ENCODE measurements around the gene ADCY5.

The ADCY5 gene

GRCh38 chr3:123377243-123377740, 71.6 kb downstream of the ADCY5 start:
- TF ChIP-seq TAF1 (IDR thresholded peaks at IDR 0.05; ENCODE audit: borderline replicate concordance, insufficient read depth, low read length) (no peak), SIN3A (IDR thresholded peaks at IDR 0.05; ENCODE audit: borderline replicate concordance, insufficient read depth, low read length) (no peak)
- TF ChIP-seq, protein P1, sequence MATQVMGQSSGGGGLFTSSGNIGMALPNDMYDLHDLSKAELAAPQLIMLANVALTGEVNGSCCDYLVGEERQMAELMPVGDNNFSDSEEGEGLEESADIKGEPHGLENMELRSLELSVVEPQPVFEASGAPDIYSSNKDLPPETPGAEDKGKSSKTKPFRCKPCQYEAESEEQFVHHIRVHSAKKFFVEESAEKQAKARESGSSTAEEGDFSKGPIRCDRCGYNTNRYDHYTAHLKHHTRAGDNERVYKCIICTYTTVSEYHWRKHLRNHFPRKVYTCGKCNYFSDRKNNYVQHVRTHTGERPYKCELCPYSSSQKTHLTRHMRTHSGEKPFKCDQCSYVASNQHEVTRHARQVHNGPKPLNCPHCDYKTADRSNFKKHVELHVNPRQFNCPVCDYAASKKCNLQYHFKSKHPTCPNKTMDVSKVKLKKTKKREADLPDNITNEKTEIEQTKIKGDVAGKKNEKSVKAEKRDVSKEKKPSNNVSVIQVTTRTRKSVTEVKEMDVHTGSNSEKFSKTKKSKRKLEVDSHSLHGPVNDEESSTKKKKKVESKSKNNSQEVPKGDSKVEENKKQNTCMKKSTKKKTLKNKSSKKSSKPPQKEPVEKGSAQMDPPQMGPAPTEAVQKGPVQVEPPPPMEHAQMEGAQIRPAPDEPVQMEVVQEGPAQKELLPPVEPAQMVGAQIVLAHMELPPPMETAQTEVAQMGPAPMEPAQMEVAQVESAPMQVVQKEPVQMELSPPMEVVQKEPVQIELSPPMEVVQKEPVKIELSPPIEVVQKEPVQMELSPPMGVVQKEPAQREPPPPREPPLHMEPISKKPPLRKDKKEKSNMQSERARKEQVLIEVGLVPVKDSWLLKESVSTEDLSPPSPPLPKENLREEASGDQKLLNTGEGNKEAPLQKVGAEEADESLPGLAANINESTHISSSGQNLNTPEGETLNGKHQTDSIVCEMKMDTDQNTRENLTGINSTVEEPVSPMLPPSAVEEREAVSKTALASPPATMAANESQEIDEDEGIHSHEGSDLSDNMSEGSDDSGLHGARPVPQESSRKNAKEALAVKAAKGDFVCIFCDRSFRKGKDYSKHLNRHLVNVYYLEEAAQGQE (IDR thresholded peaks at IDR 0.05; ENCODE audit: insufficient read depth in 1 of 2, low read depth in 2 of 2, low read length in 2 of 2), result no peak

GRCh38 chr3:123376451-123377242, 72.2 kb downstream of the ADCY5 start:
- TF ChIP-seq SIN3A (IDR thresholded peaks at IDR 0.05; ENCODE audit: borderline replicate concordance, insufficient read depth, low read length) (no peak), TAF1 (IDR thresholded peaks at IDR 0.05; ENCODE audit: borderline replicate concordance, insufficient read depth, low read length) (no peak), POLR2AphosphoS5 (IDR thresholded peaks at IDR 0.05; ENCODE audit: low read depth, low read length) (no peak), FOXP2 (optimal IDR thresholded peaks at IDR 0.05; ENCODE audit: borderline replicate concordance, extremely low read depth, extremely low read length, insufficient read depth) (no peak)
- TF ChIP-seq, protein P1 (IDR thresholded peaks at IDR 0.05; ENCODE audit: insufficient read depth in 1 of 2, low read depth in 2 of 2, low read length in 2 of 2), result no peak

GRCh38 chr3:123375014-123375940, 73.6 kb downstream of the ADCY5 start:
- TF ChIP-seq, protein P1 (IDR thresholded peaks at IDR 0.05; ENCODE audit: insufficient read depth in 1 of 2, low read depth in 2 of 2, low read length in 2 of 2), result no peak
- no peak for TF ChIP-seq SIN3A (IDR thresholded peaks at IDR 0.05; ENCODE audit: borderline replicate concordance, insufficient read depth, low read length)
- TF ChIP-seq POLR2AphosphoS5 (IDR thresholded peaks at IDR 0.05; ENCODE audit: low read depth, low read length), result no peak
- no peak for TF ChIP-seq FOXP2 (optimal IDR thresholded peaks at IDR 0.05; ENCODE audit: borderline replicate concordance, extremely low read depth, extremely low read length, insufficient read depth)
- TF ChIP-seq TAF1 (IDR thresholded peaks at IDR 0.05; ENCODE audit: borderline replicate concordance, insufficient read depth, low read length), result no peak

DNA sequence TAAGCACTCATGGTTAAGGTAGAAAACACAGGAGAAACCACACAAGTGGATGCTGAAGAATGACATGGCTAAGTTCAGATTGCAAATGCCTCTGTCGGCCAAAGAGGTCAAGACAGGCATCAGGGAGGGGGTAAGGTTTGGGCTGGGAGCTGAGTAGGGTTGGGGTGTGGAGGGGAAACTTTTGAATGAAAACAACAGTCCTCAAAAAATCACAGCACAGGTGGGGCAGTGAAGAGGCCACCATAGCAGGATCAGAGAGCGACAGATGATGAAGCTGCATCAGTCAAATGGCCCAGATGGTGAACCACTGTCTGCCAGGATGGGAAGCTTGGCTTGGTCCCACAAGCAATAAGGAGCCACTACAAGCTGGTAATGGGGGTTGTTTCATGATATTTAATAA, 74.9 kb downstream of the ADCY5 start:
- TF ChIP-seq FOXP2 (optimal IDR thresholded peaks at IDR 0.05; ENCODE audit: borderline replicate concordance, extremely low read depth, extremely low read length, insufficient read depth), result no peak
- TF ChIP-seq TAF1 (IDR thresholded peaks at IDR 0.05; ENCODE audit: borderline replicate concordance, insufficient read depth, low read length), result no peak
- no peak for TF ChIP-seq POLR2AphosphoS5 (IDR thresholded peaks at IDR 0.05; ENCODE audit: low read depth, low read length)
- TF ChIP-seq, protein P1 (IDR thresholded peaks at IDR 0.05; ENCODE audit: insufficient read depth in 1 of 2, low read depth in 2 of 2, low read length in 2 of 2), result no peak
- no peak for TF ChIP-seq SIN3A (IDR thresholded peaks at IDR 0.05; ENCODE audit: borderline replicate concordance, insufficient read depth, low read length)

Data from PFSK-1 (cell line).